HG02884 (cell line): ENCODE results near the gene FILIP1L.

ENCODE experiments used
- ATAC-seq: cut with Tn5 transposase; IDR thresholded peaks from one replicate; pipeline ENCODE4 v1.9.1; 2021; ENCODE audit warnings: mild to moderate bottlenecking, moderate library complexity; ENCODE audit not compliant: unreplicated experiment

Gene FILIP1L

GRCh38 chr3:100045696-100046095 lies 68.6 kb downstream of the FILIP1L start:
- ATAC-seq, result no peak

DNA sequence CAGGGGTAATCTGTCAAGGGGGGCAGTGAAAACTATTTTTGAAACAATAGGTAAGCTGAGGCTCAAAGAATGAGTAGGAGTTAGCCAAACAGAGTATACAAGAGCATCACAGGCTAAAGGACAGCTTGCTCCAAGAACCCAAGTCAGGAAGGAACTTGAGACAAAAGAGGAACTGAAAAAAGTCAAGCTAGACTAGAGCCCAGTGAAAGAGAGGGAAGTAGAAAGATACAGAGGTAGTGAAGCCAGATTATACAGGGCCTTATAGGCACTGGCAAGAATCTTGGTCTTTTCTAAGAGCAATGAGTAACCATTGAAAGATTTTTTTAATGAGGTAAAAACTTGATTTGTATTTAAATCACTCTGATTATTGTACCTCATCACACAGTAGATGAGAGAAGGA lies 69.9 kb downstream of the FILIP1L start:
- peak; percentile 71 for ATAC-seq

- no peak for ATAC-seq
Measured at GRCh38 chr3:100043271-100043670, 71.0 kb downstream of the FILIP1L start.

GRCh38 chr3:100042166-100042981 lies 71.9 kb downstream of the FILIP1L start:
- no peak for ATAC-seq

- ATAC-seq, result no peak
Measured at GRCh38 chr3:100041328-100041749, 73.0 kb downstream of the FILIP1L start.

DNA sequence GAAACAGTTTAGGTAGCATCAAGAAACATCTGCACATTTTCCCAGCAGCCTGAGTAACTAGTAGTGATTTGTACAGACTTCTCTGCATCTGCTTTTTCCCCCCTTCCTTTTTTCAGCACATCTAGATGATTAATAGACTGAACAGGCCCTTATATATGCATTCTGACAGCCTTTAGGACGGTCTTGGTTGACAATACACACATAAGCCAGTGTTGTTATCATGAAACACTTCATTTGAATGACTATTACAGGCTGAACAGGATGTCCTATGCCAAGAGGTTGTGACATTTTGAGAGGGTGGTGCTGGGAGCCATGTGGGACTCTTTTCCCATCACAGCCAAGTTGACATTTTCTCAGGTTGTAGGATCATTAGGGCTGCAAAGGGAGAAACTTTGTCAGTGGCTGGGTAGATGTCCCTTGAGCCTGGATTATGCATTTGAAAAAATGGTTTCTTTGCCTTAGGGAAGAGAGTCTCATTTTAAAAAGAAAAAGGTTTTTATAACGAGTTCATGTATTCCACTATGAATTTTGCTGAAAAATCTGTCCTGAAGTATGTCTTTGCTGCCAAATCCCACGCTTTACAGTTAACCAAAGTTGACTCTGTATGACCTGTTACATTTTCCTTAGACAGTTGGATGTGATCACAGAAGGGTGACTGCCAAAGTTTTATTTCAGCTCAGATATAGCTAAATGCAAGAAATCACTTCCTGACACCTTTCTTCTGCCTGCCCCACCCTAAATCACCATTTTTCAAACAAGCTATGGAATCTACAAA lies 73.7 kb downstream of the FILIP1L start:
- no peak for ATAC-seq

GRCh38 chr3:100039075-100039474 lies 75.2 kb downstream of the FILIP1L start:
- ATAC-seq, result no peak

- ATAC-seq, result no peak
Measured at GRCh38 chr3:100033903-100034471, 80.3 kb downstream of the FILIP1L start.

- no peak for ATAC-seq
Measured at GRCh38 chr3:100033184-100033583, 81.1 kb downstream of the FILIP1L start.

- ATAC-seq, result no peak
Measured at GRCh38 chr3:100032243-100032642, 82.1 kb downstream of the FILIP1L start.

DNA sequence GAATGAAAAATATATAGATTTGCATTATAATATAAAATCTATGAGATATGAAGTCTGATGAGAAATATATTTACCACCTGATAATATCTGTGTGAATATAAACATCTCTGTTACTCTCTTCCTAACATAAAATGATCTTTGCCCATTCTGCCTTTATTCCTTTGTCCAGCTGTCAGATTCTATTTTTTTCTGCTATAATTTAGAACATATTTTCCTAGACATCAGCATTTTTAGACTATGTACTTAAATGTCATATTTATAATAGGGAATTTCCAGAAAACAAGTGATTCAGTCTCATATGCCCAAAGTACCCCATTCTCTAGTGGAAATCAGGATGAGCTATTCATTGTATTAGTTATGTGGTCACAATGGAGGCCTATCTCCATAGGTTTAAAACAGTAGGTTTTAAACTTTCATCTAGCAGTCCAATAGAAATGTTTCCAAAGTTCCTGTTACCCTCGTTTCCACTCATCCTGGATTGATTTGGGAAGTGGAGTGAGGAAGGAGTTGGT lies 83.3 kb downstream of the FILIP1L start:
- ATAC-seq, result no peak

- ATAC-seq, result peak; percentile 51
Measured at GRCh38 chr3:100030346-100030745, 84.0 kb downstream of the FILIP1L start.

GRCh38 chr3:100029689-100030088 lies 84.6 kb downstream of the FILIP1L start:
- ATAC-seq, result peak; percentile 79

- ATAC-seq, result no peak
Measured at GRCh38 chr3:100029052-100029451, 85.2 kb downstream of the FILIP1L start.

DNA sequence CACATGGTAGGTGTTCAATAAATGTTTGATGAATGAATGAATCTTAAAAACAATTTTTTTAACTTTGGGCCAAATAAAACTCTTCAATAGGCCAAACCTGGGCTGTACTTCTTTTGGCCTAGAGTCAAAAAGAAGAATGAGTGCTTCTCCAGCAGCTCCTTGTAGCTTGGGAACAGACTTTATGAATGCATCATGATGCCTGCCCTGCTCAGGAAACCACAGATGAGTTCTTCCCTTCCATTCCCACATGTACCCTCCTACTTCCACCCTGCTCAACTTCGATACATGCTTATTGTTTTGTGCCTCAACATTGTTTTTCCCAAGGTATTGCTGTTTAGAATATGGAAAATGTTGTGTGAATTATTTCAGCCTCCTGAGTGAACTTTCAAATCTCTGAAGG lies 87.0 kb downstream of the FILIP1L start:
- no peak for ATAC-seq

- no peak for ATAC-seq
Measured at GRCh38 chr3:100024520-100025303, 89.6 kb downstream of the FILIP1L start.

DNA sequence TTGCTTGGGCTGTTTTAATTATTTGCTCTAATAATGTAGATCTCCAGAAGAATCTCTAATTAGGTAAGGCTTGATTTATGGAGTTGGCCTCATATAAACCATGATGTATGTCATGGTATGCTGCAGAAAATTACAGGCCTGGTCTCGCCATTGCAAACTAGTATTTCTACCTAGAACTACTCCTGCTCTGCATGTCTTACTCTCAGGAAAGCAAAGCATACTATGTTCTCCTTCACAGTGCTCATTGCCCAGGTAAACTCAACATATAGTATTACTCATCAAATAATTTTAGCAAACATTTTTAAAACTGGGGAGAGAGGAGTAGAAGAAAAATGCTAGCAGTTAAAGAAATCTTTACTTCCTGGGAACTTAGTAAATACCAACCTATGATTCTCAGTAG lies 90.7 kb downstream of the FILIP1L start:
- ATAC-seq, result no peak

- no peak for ATAC-seq
Measured at GRCh38 chr3:100023150-100023549, 91.2 kb downstream of the FILIP1L start.

- ATAC-seq, result no peak
Measured at GRCh38 chr3:100022506-100022905, 91.8 kb downstream of the FILIP1L start.

DNA sequence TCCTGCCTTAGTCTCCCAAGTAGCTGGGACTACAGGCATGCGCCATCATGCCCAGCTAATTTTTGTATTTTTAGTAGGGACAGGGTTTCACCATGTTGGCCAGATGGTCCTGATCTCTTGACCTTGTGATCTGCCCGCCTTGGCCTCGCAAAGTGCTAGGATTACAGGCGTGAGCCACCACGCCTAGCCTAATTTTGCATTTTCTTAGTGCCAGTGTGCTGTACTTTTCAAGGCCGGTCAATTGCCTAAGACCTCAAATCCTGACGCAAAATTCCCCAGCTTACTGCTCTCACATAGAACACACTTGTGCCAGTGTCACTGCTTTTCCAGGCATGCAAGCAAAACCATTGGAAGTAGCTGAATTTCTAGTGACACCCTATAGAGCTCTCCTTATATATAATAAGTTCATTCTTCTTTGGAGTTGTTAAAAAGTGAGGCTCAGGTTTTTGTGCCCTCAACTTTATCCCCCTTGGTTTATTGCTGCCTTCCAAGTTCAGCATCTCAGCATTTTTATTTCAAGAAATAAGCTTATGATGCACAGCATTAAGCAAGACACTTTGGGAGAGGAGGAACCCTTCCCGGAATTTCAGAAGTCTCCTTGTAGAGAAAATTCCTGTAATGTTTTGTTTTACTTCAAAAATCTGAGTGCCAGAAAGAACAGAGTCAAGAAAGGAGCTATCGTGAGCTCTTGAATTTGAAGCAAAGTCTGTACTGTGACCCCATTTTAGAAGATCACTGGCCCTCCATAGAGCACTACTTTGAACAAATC lies 93.2 kb downstream of the FILIP1L start:
- ATAC-seq, result no peak
